Osteocyte (in vitro differentiated cells): ENCODE measurements around the gene ARHGAP6. TPM values are rescaled to one million over a fixed set of nuclear protein-coding genes. Genes with fewer than 3 reads are reported as not detected.

Experiments
- DNase-seq: peaks from one replicate; pipeline ENCODE4 v3.0.0; 2021; ENCODE audit warnings: mixed read lengths; ENCODE audit not compliant: unreplicated experiment; ENCODE audit errors: extremely low spot score
- H3K27ac Mint-ChIP-seq: one replicate; pipeline ENCODE4 v1.8.0; 2021; ENCODE audit warnings: mild to moderate bottlenecking, mixed read lengths; ENCODE audit not compliant: unreplicated experiment
- H3K27me3 Mint-ChIP-seq: one replicate; pipeline ENCODE4 v1.8.0; 2021; ENCODE audit warnings: mixed read lengths; ENCODE audit not compliant: unreplicated experiment
- H3K36me3 Mint-ChIP-seq: one replicate; pipeline ENCODE4 v1.8.0; 2021; ENCODE audit warnings: mixed read lengths; ENCODE audit not compliant: unreplicated experiment
- H3K4me1 Mint-ChIP-seq: one replicate; pipeline ENCODE4 v1.8.0; 2021; ENCODE audit warnings: mixed read lengths; ENCODE audit not compliant: unreplicated experiment
- H3K4me3 Mint-ChIP-seq: one replicate; pipeline ENCODE4 v1.8.0; 2021; ENCODE audit warnings: mild to moderate bottlenecking, moderate library complexity, mixed read lengths; ENCODE audit not compliant: unreplicated experiment
- H3K9me3 Mint-ChIP-seq: one replicate; pipeline ENCODE4 v1.8.0; 2021; ENCODE audit warnings: mixed read lengths; ENCODE audit not compliant: unreplicated experiment
- CTCF ChIP-seq: fragments of 200-600 bp; sonication (generic); IDR thresholded peaks from 2 replicates; pipeline ENCODE4 v1.5.0; 2021; ENCODE audit warnings: antibody characterized with exemption, mild to moderate bottlenecking, moderate library complexity
- total RNA-seq: library from RNA; stranded (reverse); gene quantifications from 2 replicates; pipeline ENCODE4 v1.2.1, GENCODE V29; 2021

Gene ARHGAP6
- total RNA-seq, 1 donor from 2014 or later: 3.5 TPM

GRCh38 chrX:11214346-11215190 lies 451.2 kb downstream of the ARHGAP6 start:
- Mint-ChIP-seq H3K4me1 (no peaks in the 10 kb centered on the region), H3K27ac (no peak overlapping the region), H3K4me3 (no peak overlapping the region), H3K36me3 (no peaks in the 10 kb centered on the region), H3K27me3 (no peaks in the 10 kb centered on the region), H3K9me3 (peaks cover 18% of the 10 kb centered on the region)
- no peak for DNase-seq
- TF ChIP-seq CTCF: no peak

GRCh38 chrX:11212741-11213140 lies 453.0 kb downstream of the ARHGAP6 start:
- TF ChIP-seq CTCF: no peak
- Mint-ChIP-seq H3K27ac (no peak overlapping the region), H3K4me3 (no peak overlapping the region), H3K27me3 (no peaks in the 10 kb centered on the region), H3K4me1 (no peaks in the 10 kb centered on the region), H3K36me3 (no peaks in the 10 kb centered on the region), H3K9me3 (peaks cover 10% of the 10 kb centered on the region)
- no peak for DNase-seq

GRCh38 chrX:11210415-11210801 lies 455.3 kb downstream of the ARHGAP6 start:
- Mint-ChIP-seq H3K27me3 (no peaks in the 10 kb centered on the region), H3K27ac (no peak overlapping the region), H3K4me3 (no peak overlapping the region), H3K9me3 (peaks cover 5% of the 10 kb centered on the region), H3K36me3 (no peaks in the 10 kb centered on the region), H3K4me1 (no peaks in the 10 kb centered on the region)
- TF ChIP-seq CTCF: no peak
- no peak for DNase-seq

GRCh38 chrX:11209798-11210414 lies 455.8 kb downstream of the ARHGAP6 start:
- H3K27ac Mint-ChIP-seq: no peak overlapping the region
- H3K9me3 Mint-ChIP-seq: peaks cover 5% of the 10 kb centered on the region
- H3K4me1 Mint-ChIP-seq: no peaks in the 10 kb centered on the region

More at GRCh38 chrX:11209798-11210414, 455.8 kb downstream of the ARHGAP6 start:
- Mint-ChIP-seq H3K4me3 (no peak overlapping the region), H3K27me3 (no peaks in the 10 kb centered on the region), H3K36me3 (no peaks in the 10 kb centered on the region)
- no peak for DNase-seq
- TF ChIP-seq CTCF: no peak
